ENCODE results near the gene PCMT1. TPM values are rescaled to one million over a fixed set of nuclear protein-coding genes. Genes with fewer than 3 reads are reported as not detected.

The PCMT1 gene
- total RNA-seq, 1 donor from 2014 or later: 105 TPM

DNA sequence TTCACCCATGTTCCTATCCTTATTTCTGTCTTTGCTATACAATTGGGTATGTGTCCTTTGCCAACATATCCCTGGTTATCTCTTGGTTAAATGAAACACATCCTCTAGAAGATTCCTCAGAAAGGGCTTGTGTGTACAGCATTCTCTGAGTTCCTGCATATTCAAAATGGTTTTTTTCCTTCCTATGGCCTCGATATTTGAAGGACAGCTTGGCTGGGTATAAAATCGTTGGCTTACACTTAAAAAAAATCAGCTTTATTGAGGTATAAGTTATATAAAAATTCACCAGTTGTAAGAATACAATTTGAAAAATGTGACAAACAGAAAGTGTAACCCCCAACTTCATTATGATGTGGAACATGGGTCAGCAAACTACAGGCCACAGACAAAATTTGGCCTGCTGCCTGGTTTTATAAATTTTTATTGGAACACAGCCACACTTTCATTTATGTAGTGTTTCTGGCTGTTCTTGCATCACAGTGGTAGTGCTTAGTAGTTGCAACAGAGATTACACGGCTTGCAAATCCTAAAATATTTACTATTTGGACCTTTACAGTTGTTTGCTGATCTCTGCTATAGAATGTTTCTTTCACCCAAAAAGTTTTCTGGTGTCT lies 16.7 kb downstream of the PCMT1 start:
- Histone ChIP-seq H3K27me3 (no peaks in the 10 kb centered on the region), H3K27ac (no peak overlapping the region), H3K4me3 (no peak overlapping the region), H3K9me3 (no peaks in the 10 kb centered on the region), H3K36me3 (peaks cover 0 to 13% of the 10 kb centered on the region in 2 donors), H3K4me1 (no peaks in the 10 kb centered on the region)
- intact Hi-C loops (cut with DNase I): no loop called here
- DNase-seq (ENCODE audit: extremely low spot score in 2 of 2): no peak
- TF ChIP-seq POLR2AphosphoS5 (IDR thresholded peaks at IDR 0.05; ENCODE audit: insufficient read depth in 1 of 2, low read depth in 1 of 2) (no peak), POLR2A (IDR thresholded peaks at IDR 0.05) (no peak), CTCF (IDR thresholded peaks at IDR 0.05) (no peak)

GRCh38 chr6:149769676-149770075 lies 20.1 kb downstream of the PCMT1 start:
- peaks cover 0 to 43% of the 10 kb centered on the region in 2 donors for H3K36me3 ChIP-seq
- no peak overlapping the region for H3K27ac ChIP-seq
- no peaks in the 10 kb centered on the region for H3K27me3 ChIP-seq
- H3K9me3 ChIP-seq: no peaks in the 10 kb centered on the region
- intact Hi-C loops (cut with DNase I): no loop called here
- no peak for TF ChIP-seq CTCF (IDR thresholded peaks at IDR 0.05)
- TF ChIP-seq POLR2AphosphoS5 (IDR thresholded peaks at IDR 0.05; ENCODE audit: insufficient read depth in 1 of 2, low read depth in 1 of 2): no peak
- no peak for TF ChIP-seq POLR2A (IDR thresholded peaks at IDR 0.05)
- DNase-seq (ENCODE audit: extremely low spot score in 2 of 2): no peak
- H3K4me1 ChIP-seq: no peaks in the 10 kb centered on the region
- H3K4me3 ChIP-seq: no peak overlapping the region

GRCh38 chr6:149771185-149771584 lies 21.6 kb downstream of the PCMT1 start:
- DNase-seq (ENCODE audit: extremely low spot score in 2 of 2): no peak
- intact Hi-C loops (cut with DNase I): no loop called here
- no peak overlapping the region for H3K27ac ChIP-seq
- H3K4me1 ChIP-seq: no peaks in the 10 kb centered on the region
- H3K27me3 ChIP-seq: no peaks in the 10 kb centered on the region
- H3K4me3 ChIP-seq: no peak overlapping the region
- H3K9me3 ChIP-seq: no peaks in the 10 kb centered on the region
- H3K36me3 ChIP-seq: peaks cover 0 to 49% of the 10 kb centered on the region in 2 donors
- TF ChIP-seq POLR2A (IDR thresholded peaks at IDR 0.05) (no peak), POLR2AphosphoS5 (IDR thresholded peaks at IDR 0.05; ENCODE audit: insufficient read depth in 1 of 2, low read depth in 1 of 2) (no peak), CTCF (IDR thresholded peaks at IDR 0.05) (no peak)

GRCh38 chr6:149771925-149772324 lies 22.4 kb downstream of the PCMT1 start:
- no peaks in the 10 kb centered on the region for H3K9me3 ChIP-seq
- no peak for DNase-seq (ENCODE audit: extremely low spot score in 2 of 2)
- peaks cover 0 to 41% of the 10 kb centered on the region in 2 donors for H3K36me3 ChIP-seq
- H3K27ac ChIP-seq: no peak overlapping the region
- H3K27me3 ChIP-seq: no peaks in the 10 kb centered on the region
- no peak overlapping the region for H3K4me3 ChIP-seq
- no peaks in the 10 kb centered on the region for H3K4me1 ChIP-seq
- TF ChIP-seq CTCF (IDR thresholded peaks at IDR 0.05) (no peak), POLR2AphosphoS5 (IDR thresholded peaks at IDR 0.05; ENCODE audit: insufficient read depth in 1 of 2, low read depth in 1 of 2) (no peak), POLR2A (IDR thresholded peaks at IDR 0.05) (no peak)
- intact Hi-C loops (cut with DNase I): no loop called here

DNA sequence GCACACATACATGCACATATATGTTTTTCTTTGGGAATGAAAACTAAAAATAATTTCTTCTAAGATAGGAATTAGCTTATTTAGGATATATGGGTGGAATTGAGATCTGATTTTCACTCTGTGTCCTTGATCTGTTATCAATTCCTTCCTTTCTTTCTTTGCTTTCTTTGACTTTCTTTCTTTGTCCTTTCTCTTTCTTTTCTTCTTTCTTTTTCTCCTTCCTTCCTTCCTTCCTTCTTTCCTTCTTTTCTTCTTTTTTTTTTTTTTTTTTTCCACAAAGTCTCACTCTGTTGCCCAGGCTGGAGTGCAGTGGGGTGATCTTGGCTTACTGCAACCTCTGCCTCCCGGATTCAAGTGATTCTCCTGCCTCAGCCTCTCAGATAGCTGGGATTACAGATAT lies 28.1 kb downstream of the PCMT1 start:
- DNase-seq (ENCODE audit: extremely low spot score in 2 of 2): no peak
- TF ChIP-seq CTCF (IDR thresholded peaks at IDR 0.05) (no peak), POLR2A (IDR thresholded peaks at IDR 0.05) (no peak), POLR2AphosphoS5 (IDR thresholded peaks at IDR 0.05; ENCODE audit: insufficient read depth in 1 of 2, low read depth in 1 of 2) (no peak)
- H3K36me3 ChIP-seq: peaks cover 0 to 22% of the 10 kb centered on the region in 2 donors

More for the DNA sequence above, 28.1 kb downstream of the PCMT1 start:
- Histone ChIP-seq H3K4me3 (no peak overlapping the region), H3K27me3 (no peaks in the 10 kb centered on the region), H3K4me1 (no peaks in the 10 kb centered on the region), H3K9me3 (no peaks in the 10 kb centered on the region), H3K27ac (no peak overlapping the region)
- intact Hi-C loops (cut with DNase I): no loop called here
